Skeletal muscle satellite cell (primary cell): ENCODE data around the gene CYFIP1.
"Not testable (repeated sequence)": the region's sequence is repeated elsewhere in the genome, so short reads cannot be mapped to it uniquely, and the experiment has no call there.

Experiments used
- H3K27me3 ChIP-seq: 2 replicates; pipeline ENCODE4 v1.7.0; 2013; ENCODE audit warnings: low read length; ENCODE audit not compliant: control insufficient read depth, insufficient read depth
- H3K36me3 ChIP-seq: 2 replicates; pipeline ENCODE4 v1.7.0; 2013; ENCODE audit warnings: mild to moderate bottlenecking, control low read depth, low read length; ENCODE audit not compliant: insufficient read depth
- H3K4me1 ChIP-seq: 2 replicates; pipeline ENCODE4 v1.7.0; 2013; ENCODE audit warnings: low read length; ENCODE audit not compliant: control insufficient read depth, insufficient read depth
- H3K4me2 ChIP-seq: 2 replicates; pipeline ENCODE4 v1.7.0; 2013; ENCODE audit warnings: mild to moderate bottlenecking, low read length
- H3K4me3 ChIP-seq: 2 replicates; pipeline ENCODE4 v1.7.0; 2013; ENCODE audit warnings: low read length
- H3K9ac ChIP-seq: 2 replicates; pipeline ENCODE4 v1.7.0; 2013; ENCODE audit warnings: mild to moderate bottlenecking, low read depth, low read length, moderate library complexity
- H3K9me3 ChIP-seq: replicated peaks from 2 replicates; pipeline ENCODE4 v1.7.0; 2013; ENCODE audit warnings: mild to moderate bottlenecking, control low read depth, low read length

The CYFIP1 gene

GRCh38 chr15:22988811-22989210, 8.6 kb upstream of the CYFIP1 start:
- no peaks in the 10 kb centered on the region for H3K36me3 ChIP-seq
- no peaks in the 10 kb centered on the region for H3K27me3 ChIP-seq
- H3K4me2 ChIP-seq = no peak overlapping the region
- H3K9ac ChIP-seq = no peak overlapping the region
- H3K9me3 ChIP-seq = no peaks in the 10 kb centered on the region
- no peak overlapping the region for H3K4me3 ChIP-seq
- H3K4me1 ChIP-seq = no peaks in the 10 kb centered on the region

GRCh38 chr15:22981931-22982330, 1.8 kb upstream of the CYFIP1 start:
- H3K27me3 ChIP-seq, H3K9ac ChIP-seq, H3K4me3 ChIP-seq, H3K9me3 ChIP-seq, H3K4me2 ChIP-seq, H3K36me3 ChIP-seq: not testable (repeated sequence)
- peaks cover 10% of the 10 kb centered on the region for H3K4me1 ChIP-seq

GRCh38 chr15:22981051-22981840, 1.1 kb upstream of the CYFIP1 start:
- H3K4me2 ChIP-seq = peak overlapping the region; percentile 94
- H3K4me3 ChIP-seq = peak overlapping the region; percentile 75
- H3K36me3 ChIP-seq = no peaks in the 10 kb centered on the region
- H3K9me3 ChIP-seq = no peaks in the 10 kb centered on the region
- no peaks in the 10 kb centered on the region for H3K27me3 ChIP-seq
- peak overlapping the region; percentile 75 for H3K9ac ChIP-seq
- peaks cover 10% of the 10 kb centered on the region for H3K4me1 ChIP-seq

GRCh38 chr15:22979238-22980188, 655 bp downstream of the CYFIP1 start:
- Histone ChIP-seq H3K9me3 (no peaks in the 10 kb centered on the region), H3K9ac (peak overlapping the region; percentile 75), H3K27me3 (no peaks in the 10 kb centered on the region), H3K4me2 (peak overlapping the region; percentile 94), H3K4me1 (peaks cover 10% of the 10 kb centered on the region), H3K36me3 (no peaks in the 10 kb centered on the region), H3K4me3 (peak overlapping the region; percentile 75)

- H3K4me3 ChIP-seq = peak overlapping the region; percentile 75
- peak overlapping the region; percentile 75 for H3K9ac ChIP-seq
- no peaks in the 10 kb centered on the region for H3K27me3 ChIP-seq
- no peaks in the 10 kb centered on the region for H3K36me3 ChIP-seq
- H3K4me2 ChIP-seq = peak overlapping the region; percentile 94
- H3K4me1 ChIP-seq = peaks cover 10% of the 10 kb centered on the region
- no peaks in the 10 kb centered on the region for H3K9me3 ChIP-seq
Observed at GRCh38 chr15:22978691-22979237, 1.4 kb downstream of the CYFIP1 start.

GRCh38 chr15:22974745-22975144, 5.4 kb downstream of the CYFIP1 start:
- Histone ChIP-seq H3K36me3 (no peaks in the 10 kb centered on the region), H3K9ac (no peak overlapping the region), H3K27me3 (no peaks in the 10 kb centered on the region), H3K4me1 (peaks cover 5% of the 10 kb centered on the region), H3K9me3 (no peaks in the 10 kb centered on the region), H3K4me2 (no peak overlapping the region), H3K4me3 (no peak overlapping the region)

- Histone ChIP-seq H3K4me2 (no peak overlapping the region), H3K27me3 (no peaks in the 10 kb centered on the region), H3K4me1 (peaks cover 8% of the 10 kb centered on the region), H3K9ac (no peak overlapping the region), H3K4me3 (no peak overlapping the region), H3K36me3 (no peaks in the 10 kb centered on the region), H3K9me3 (no peaks in the 10 kb centered on the region)
Observed at GRCh38 chr15:22973987-22974386, 6.2 kb downstream of the CYFIP1 start.

GRCh38 chr15:22973286-22973685, 6.9 kb downstream of the CYFIP1 start:
- H3K36me3 ChIP-seq = no peaks in the 10 kb centered on the region
- H3K4me1 ChIP-seq = peaks cover 10% of the 10 kb centered on the region
- H3K4me2 ChIP-seq = no peak overlapping the region
- no peak overlapping the region for H3K9ac ChIP-seq
- no peaks in the 10 kb centered on the region for H3K9me3 ChIP-seq
- H3K4me3 ChIP-seq = no peak overlapping the region
- H3K27me3 ChIP-seq = no peaks in the 10 kb centered on the region

GRCh38 chr15:22969489-22969888, 10.7 kb downstream of the CYFIP1 start:
- Histone ChIP-seq H3K36me3 (peaks cover 5% of the 10 kb centered on the region), H3K9ac (no peak overlapping the region), H3K9me3 (no peaks in the 10 kb centered on the region), H3K4me3 (no peak overlapping the region), H3K4me2 (no peak overlapping the region), H3K4me1 (peaks cover 23% of the 10 kb centered on the region), H3K27me3 (no peaks in the 10 kb centered on the region)

DNA sequence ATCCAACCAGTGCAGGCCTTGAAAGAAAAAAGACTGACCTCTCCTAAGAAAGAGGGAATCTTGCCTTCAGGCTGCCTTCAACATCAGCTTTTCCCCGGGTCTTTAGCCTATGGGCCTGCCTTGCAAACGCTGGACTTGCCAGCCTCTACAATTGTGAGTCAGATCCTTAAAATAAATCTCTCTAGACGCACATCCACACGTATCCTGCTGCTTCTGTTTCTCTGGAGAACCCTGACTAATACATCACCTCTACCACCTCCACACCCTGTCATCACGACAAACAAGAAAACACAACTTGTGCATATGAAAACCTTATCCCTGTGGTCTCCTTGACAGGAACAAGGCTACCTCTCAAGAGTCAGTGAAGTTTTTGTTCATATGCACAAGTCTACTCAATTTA, 11.8 kb downstream of the CYFIP1 start:
- Histone ChIP-seq H3K9ac (peak overlapping the region; percentile 44), H3K4me2 (peak overlapping the region; percentile 66), H3K4me3 (peak overlapping the region; percentile 22), H3K36me3 (peaks cover 5% of the 10 kb centered on the region), H3K9me3 (no peaks in the 10 kb centered on the region), H3K4me1 (peaks cover 34% of the 10 kb centered on the region), H3K27me3 (no peaks in the 10 kb centered on the region)

- no peak overlapping the region for H3K9ac ChIP-seq
- H3K4me3 ChIP-seq = no peak overlapping the region
- no peak overlapping the region for H3K4me2 ChIP-seq
- H3K27me3 ChIP-seq = no peaks in the 10 kb centered on the region
- H3K4me1 ChIP-seq = peaks cover 37% of the 10 kb centered on the region
- no peaks in the 10 kb centered on the region for H3K9me3 ChIP-seq
- peaks cover 5% of the 10 kb centered on the region for H3K36me3 ChIP-seq
Observed at GRCh38 chr15:22967084-22967770, 12.9 kb downstream of the CYFIP1 start.
